IPS-15b (cell line): ENCODE data around the gene SMIM13.

Experiments
- H3K27me3 ChIP-seq: one replicate; pipeline ENCODE4 v1.6.1; 2013; ENCODE audit warnings: low read length; ENCODE audit not compliant: control insufficient read depth, insufficient read depth
- H3K36me3 ChIP-seq: one replicate; pipeline ENCODE4 v1.6.1; 2013; ENCODE audit warnings: low read length; ENCODE audit not compliant: control insufficient read depth, insufficient read depth
- H3K4me1 ChIP-seq: one replicate; pipeline ENCODE4 v1.6.1; 2013; ENCODE audit warnings: mild to moderate bottlenecking, low read length; ENCODE audit not compliant: control insufficient read depth, insufficient read depth
- H3K4me3 ChIP-seq: one replicate; pipeline ENCODE4 v1.5.1; 2013; ENCODE audit warnings: low read depth, low read length
- H3K9ac ChIP-seq: one replicate; pipeline ENCODE4 v1.6.1; 2013; ENCODE audit warnings: low read depth, mild to moderate bottlenecking, low read length
- H3K9me3 ChIP-seq: one replicate; pipeline ENCODE4 v1.6.1; 2013; ENCODE audit warnings: mild to moderate bottlenecking, low read length; ENCODE audit not compliant: control insufficient read depth, insufficient read depth

SMIM13 gene

GRCh38 chr6:11128608-11129007, 35.0 kb downstream of the SMIM13 start:
- H3K27me3 ChIP-seq: no peaks in the 10 kb centered on the region
- no peak overlapping the region for H3K4me3 ChIP-seq
- no peaks in the 10 kb centered on the region for H3K9me3 ChIP-seq
- H3K4me1 ChIP-seq: no peaks in the 10 kb centered on the region
- H3K36me3 ChIP-seq: no peaks in the 10 kb centered on the region
- H3K9ac ChIP-seq: no peak overlapping the region

- Histone ChIP-seq H3K36me3 (no peaks in the 10 kb centered on the region), H3K9me3 (no peaks in the 10 kb centered on the region), H3K27me3 (no peaks in the 10 kb centered on the region), H3K4me1 (no peaks in the 10 kb centered on the region), H3K4me3 (no peak overlapping the region), H3K9ac (no peak overlapping the region)
These were observed 36.4 kb downstream of the SMIM13 start for GRCh38 chr6:11129908-11130565.

- Histone ChIP-seq H3K27me3 (no peaks in the 10 kb centered on the region), H3K9ac (no peak overlapping the region), H3K4me1 (no peaks in the 10 kb centered on the region), H3K36me3 (no peaks in the 10 kb centered on the region), H3K9me3 (no peaks in the 10 kb centered on the region), H3K4me3 (no peak overlapping the region)
These were observed 37.0 kb downstream of the SMIM13 start for GRCh38 chr6:11130605-11131004.

GRCh38 chr6:11132194-11132888, 38.7 kb downstream of the SMIM13 start:
- Histone ChIP-seq H3K4me1 (no peaks in the 10 kb centered on the region), H3K9ac (no peak overlapping the region), H3K27me3 (no peaks in the 10 kb centered on the region), H3K9me3 (no peaks in the 10 kb centered on the region), H3K36me3 (no peaks in the 10 kb centered on the region), H3K4me3 (no peak overlapping the region)

- no peaks in the 10 kb centered on the region for H3K27me3 ChIP-seq
- H3K36me3 ChIP-seq: no peaks in the 10 kb centered on the region
- no peaks in the 10 kb centered on the region for H3K4me1 ChIP-seq
- H3K9ac ChIP-seq: no peak overlapping the region
- H3K9me3 ChIP-seq: no peaks in the 10 kb centered on the region
- no peak overlapping the region for H3K4me3 ChIP-seq
These were observed 39.6 kb downstream of the SMIM13 start for GRCh38 chr6:11133281-11133680.

- Histone ChIP-seq H3K4me1 (no peaks in the 10 kb centered on the region), H3K9ac (no peak overlapping the region), H3K36me3 (no peaks in the 10 kb centered on the region), H3K27me3 (no peaks in the 10 kb centered on the region), H3K4me3 (no peak overlapping the region), H3K9me3 (no peaks in the 10 kb centered on the region)
These were observed 43.2 kb downstream of the SMIM13 start for GRCh38 chr6:11136809-11137208.

- Histone ChIP-seq H3K4me1 (no peaks in the 10 kb centered on the region), H3K9ac (no peak overlapping the region), H3K9me3 (no peaks in the 10 kb centered on the region), H3K27me3 (no peaks in the 10 kb centered on the region), H3K36me3 (no peaks in the 10 kb centered on the region), H3K4me3 (no peak overlapping the region)
These were observed 45.7 kb downstream of the SMIM13 start for GRCh38 chr6:11139051-11139960.

GRCh38 chr6:11140056-11140455, 46.4 kb downstream of the SMIM13 start:
- no peak overlapping the region for H3K4me3 ChIP-seq
- no peaks in the 10 kb centered on the region for H3K4me1 ChIP-seq
- H3K36me3 ChIP-seq: no peaks in the 10 kb centered on the region
- H3K27me3 ChIP-seq: no peaks in the 10 kb centered on the region
- H3K9me3 ChIP-seq: no peaks in the 10 kb centered on the region
- H3K9ac ChIP-seq: no peak overlapping the region

- Histone ChIP-seq H3K4me1 (peaks cover 6% of the 10 kb centered on the region), H3K4me3 (no peak overlapping the region), H3K9me3 (no peaks in the 10 kb centered on the region), H3K9ac (no peak overlapping the region), H3K27me3 (no peaks in the 10 kb centered on the region), H3K36me3 (no peaks in the 10 kb centered on the region)
These were observed 47.7 kb downstream of the SMIM13 start for GRCh38 chr6:11141295-11141694.

- Histone ChIP-seq H3K9ac (no peak overlapping the region), H3K36me3 (no peaks in the 10 kb centered on the region), H3K27me3 (no peaks in the 10 kb centered on the region), H3K4me3 (no peak overlapping the region), H3K4me1 (peaks cover 6% of the 10 kb centered on the region), H3K9me3 (no peaks in the 10 kb centered on the region)
These were observed 48.8 kb downstream of the SMIM13 start for GRCh38 chr6:11142296-11143027.
